Measurements from ENCODE around the gene L3MBTL4.
"Not testable (repeated sequence)": the region's sequence is repeated elsewhere in the genome, so short reads cannot be mapped to it uniquely, and the experiment has no call there.

L3MBTL4 gene

GRCh38 chr18:6406910-6407470 is 7.7 kb downstream of the L3MBTL4 start:
- DNase-seq (ENCODE audit: insufficient read length, low spot score) (no peak), FAIRE-seq (no peak)

- FAIRE-seq (no peak), DNase-seq (ENCODE audit: insufficient read length, low spot score) (no peak)
Observed at GRCh38 chr18:6406075-6406909, 8.4 kb downstream of the L3MBTL4 start.

- DNase-seq (ENCODE audit: insufficient read length, low spot score): no peak
- FAIRE-seq: no peak
Observed at GRCh38 chr18:6405237-6406074, 9.3 kb downstream of the L3MBTL4 start.

GRCh38 chr18:6404834-6405233 is 9.9 kb downstream of the L3MBTL4 start:
- FAIRE-seq: no peak
- no peak for DNase-seq (ENCODE audit: insufficient read length, low spot score)

GRCh38 chr18:6401687-6402086 is 13.0 kb downstream of the L3MBTL4 start:
- FAIRE-seq: no peak
- DNase-seq (ENCODE audit: insufficient read length, low spot score): no peak

GRCh38 chr18:6399776-6400175 is 14.9 kb downstream of the L3MBTL4 start:
- FAIRE-seq (no peak), DNase-seq (ENCODE audit: insufficient read length, low spot score) (no peak)

- FAIRE-seq (no peak), DNase-seq (ENCODE audit: insufficient read length, low spot score) (no peak)
Observed at GRCh38 chr18:6397931-6398566, 16.7 kb downstream of the L3MBTL4 start.

GRCh38 chr18:6396847-6397246 is 17.9 kb downstream of the L3MBTL4 start:
- DNase-seq (ENCODE audit: insufficient read length, low spot score): no peak
- no peak for FAIRE-seq

GRCh38 chr18:6396276-6396675 is 18.4 kb downstream of the L3MBTL4 start:
- FAIRE-seq: no peak
- DNase-seq (ENCODE audit: insufficient read length, low spot score): no peak

- FAIRE-seq (no peak), DNase-seq (ENCODE audit: insufficient read length, low spot score) (no peak)
Observed at GRCh38 chr18:6389005-6389404, 25.7 kb downstream of the L3MBTL4 start.

- no peak for FAIRE-seq
- DNase-seq (ENCODE audit: insufficient read length, low spot score): no peak
Observed at GRCh38 chr18:6382963-6383362, 31.7 kb downstream of the L3MBTL4 start.

- FAIRE-seq: not testable (repeated sequence)
Observed at GRCh38 chr18:6377473-6377872, 37.2 kb downstream of the L3MBTL4 start.

GRCh38 chr18:6376433-6377229 is 38.1 kb downstream of the L3MBTL4 start:
- FAIRE-seq (no peak), DNase-seq (ENCODE audit: insufficient read length, low spot score) (no peak)

More at GRCh38 chr18:6377473-6377872, 37.2 kb downstream of the L3MBTL4 start:
- not testable (repeated sequence) for DNase-seq (ENCODE audit: insufficient read length, low spot score)

- no peak for FAIRE-seq
- no peak for DNase-seq (ENCODE audit: insufficient read length, low spot score)
Observed at GRCh38 chr18:6374935-6375529, 39.7 kb downstream of the L3MBTL4 start.

GRCh38 chr18:6374340-6374739 is 40.4 kb downstream of the L3MBTL4 start:
- no peak for DNase-seq (ENCODE audit: insufficient read length, low spot score)
- FAIRE-seq: no peak

GRCh38 chr18:6373187-6373586 is 41.5 kb downstream of the L3MBTL4 start:
- FAIRE-seq (no peak), DNase-seq (ENCODE audit: insufficient read length, low spot score) (no peak)

- DNase-seq (ENCODE audit: insufficient read length, low spot score) (no peak), FAIRE-seq (no peak)
Observed at GRCh38 chr18:6370886-6371635, 43.6 kb downstream of the L3MBTL4 start.

- FAIRE-seq: no peak
- DNase-seq (ENCODE audit: insufficient read length, low spot score): no peak
Observed at GRCh38 chr18:6370410-6370809, 44.3 kb downstream of the L3MBTL4 start.

- DNase-seq (ENCODE audit: insufficient read length, low spot score) (no peak), FAIRE-seq (no peak)
Observed at GRCh38 chr18:6368017-6368416, 46.7 kb downstream of the L3MBTL4 start.
